Measurements from ENCODE around the gene HOXA9. TPM values are rescaled to one million over a fixed set of nuclear protein-coding genes. Genes with fewer than 3 reads are reported as not detected.

Gene HOXA9
- total RNA-seq, 1 donor from 2014 or later = 0.80 TPM

DNA sequence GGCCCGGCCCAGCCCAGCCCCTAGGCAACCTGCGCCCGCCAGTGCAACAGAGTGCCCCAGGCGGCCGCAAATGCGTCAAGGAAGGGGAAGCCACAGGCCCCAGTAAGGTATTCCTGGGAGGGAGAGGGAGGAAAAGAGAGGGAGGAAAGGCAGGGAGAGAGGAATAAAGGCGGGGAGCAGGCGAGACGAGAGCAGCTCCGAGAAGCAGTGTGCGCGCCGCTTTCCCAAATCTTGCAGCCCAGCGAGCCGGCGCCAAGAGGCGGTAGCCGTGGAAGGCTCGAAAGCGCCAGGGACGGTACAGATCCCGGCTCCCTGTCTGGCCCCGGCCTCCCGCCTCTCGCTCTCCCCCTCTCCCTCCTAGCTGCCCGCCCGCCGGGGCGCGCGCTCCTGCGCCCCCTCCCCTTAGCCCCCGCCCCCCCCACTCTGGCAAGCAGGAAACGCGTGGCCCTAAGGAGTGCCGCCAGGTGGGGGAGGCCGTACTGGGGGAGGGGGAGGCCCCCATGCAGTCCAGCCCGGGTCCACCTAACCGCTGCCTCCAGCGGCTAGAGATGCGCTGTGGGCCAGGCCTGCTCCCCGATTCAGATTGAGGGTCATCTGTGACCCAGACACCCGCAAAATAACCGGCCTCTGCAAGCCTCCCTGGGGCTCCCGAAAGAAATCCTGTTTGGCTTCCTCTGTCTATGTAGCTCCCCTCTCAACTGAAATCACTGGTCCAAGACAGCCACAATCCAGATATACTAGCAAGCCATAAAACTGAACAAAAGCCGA is 4.5 kb upstream of the HOXA9 start:
- Mint-ChIP-seq H3K36me3 (ENCODE audit: low read depth, unreplicated experiment) (peaks cover 4% of the 10 kb centered on the region), H3K27me3 (ENCODE audit: unreplicated experiment) (peaks cover 30% of the 10 kb centered on the region), H3K4me3 (ENCODE audit: unreplicated experiment) (peak overlapping the region; percentile 51), H3K4me1 (ENCODE audit: unreplicated experiment) (peaks cover 43% of the 10 kb centered on the region), H3K27ac (ENCODE audit: unreplicated experiment) (no peak overlapping the region), H3K9me3 (ENCODE audit: unreplicated experiment) (no peaks in the 10 kb centered on the region)
- TF ChIP-seq, protein P1, sequence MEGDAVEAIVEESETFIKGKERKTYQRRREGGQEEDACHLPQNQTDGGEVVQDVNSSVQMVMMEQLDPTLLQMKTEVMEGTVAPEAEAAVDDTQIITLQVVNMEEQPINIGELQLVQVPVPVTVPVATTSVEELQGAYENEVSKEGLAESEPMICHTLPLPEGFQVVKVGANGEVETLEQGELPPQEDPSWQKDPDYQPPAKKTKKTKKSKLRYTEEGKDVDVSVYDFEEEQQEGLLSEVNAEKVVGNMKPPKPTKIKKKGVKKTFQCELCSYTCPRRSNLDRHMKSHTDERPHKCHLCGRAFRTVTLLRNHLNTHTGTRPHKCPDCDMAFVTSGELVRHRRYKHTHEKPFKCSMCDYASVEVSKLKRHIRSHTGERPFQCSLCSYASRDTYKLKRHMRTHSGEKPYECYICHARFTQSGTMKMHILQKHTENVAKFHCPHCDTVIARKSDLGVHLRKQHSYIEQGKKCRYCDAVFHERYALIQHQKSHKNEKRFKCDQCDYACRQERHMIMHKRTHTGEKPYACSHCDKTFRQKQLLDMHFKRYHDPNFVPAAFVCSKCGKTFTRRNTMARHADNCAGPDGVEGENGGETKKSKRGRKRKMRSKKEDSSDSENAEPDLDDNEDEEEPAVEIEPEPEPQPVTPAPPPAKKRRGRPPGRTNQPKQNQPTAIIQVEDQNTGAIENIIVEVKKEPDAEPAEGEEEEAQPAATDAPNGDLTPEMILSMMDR (IDR thresholded peaks at IDR 0.05; ENCODE audit: unreplicated experiment) = no peak
- no peak for DNase-seq (ENCODE audit: low spot score)

DNA sequence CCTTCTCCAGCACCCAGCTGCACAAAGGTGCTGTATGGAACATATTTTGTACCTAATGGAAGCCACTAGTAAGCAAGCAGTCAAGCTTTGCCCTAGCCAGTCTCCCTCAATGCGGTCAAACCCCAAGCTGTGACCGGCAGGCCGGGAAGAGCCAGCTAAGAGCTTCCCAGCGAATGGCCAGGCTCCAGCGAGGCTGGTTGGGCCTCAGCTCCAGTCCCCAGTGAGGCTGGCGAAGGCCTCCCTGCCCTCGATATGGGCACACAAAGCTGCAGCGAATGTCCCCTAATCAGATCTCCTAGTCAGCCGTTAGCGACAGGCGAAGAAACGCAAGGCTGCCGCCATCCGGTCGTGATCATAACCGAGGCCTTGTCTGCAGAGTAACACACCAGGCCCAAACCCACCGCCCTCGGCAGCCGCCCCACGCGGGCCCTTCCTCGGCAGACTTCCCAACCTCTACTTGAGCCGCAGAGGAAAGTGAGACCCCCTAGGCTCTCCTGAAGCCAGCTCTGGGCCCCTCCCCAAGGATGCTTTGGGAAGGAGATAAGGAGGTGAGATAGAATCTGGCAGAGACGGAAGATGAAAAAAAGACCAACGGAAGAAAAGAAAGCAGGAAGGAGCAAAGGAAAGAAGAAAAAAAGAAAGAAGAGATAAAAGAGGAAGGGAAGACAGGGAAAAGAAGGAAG is 3.1 kb upstream of the HOXA9 start:
- DNase-seq (ENCODE audit: low spot score) = no peak
- Mint-ChIP-seq H3K9me3 (ENCODE audit: unreplicated experiment) (no peaks in the 10 kb centered on the region), H3K36me3 (ENCODE audit: low read depth, unreplicated experiment) (peaks cover 4% of the 10 kb centered on the region), H3K4me1 (ENCODE audit: unreplicated experiment) (peaks cover 50% of the 10 kb centered on the region), H3K27ac (ENCODE audit: unreplicated experiment) (no peak overlapping the region), H3K27me3 (ENCODE audit: unreplicated experiment) (peaks cover 41% of the 10 kb centered on the region), H3K4me3 (ENCODE audit: unreplicated experiment) (peak overlapping the region; percentile 62)
- TF ChIP-seq, protein P1 (IDR thresholded peaks at IDR 0.05; ENCODE audit: unreplicated experiment) = no peak

DNA sequence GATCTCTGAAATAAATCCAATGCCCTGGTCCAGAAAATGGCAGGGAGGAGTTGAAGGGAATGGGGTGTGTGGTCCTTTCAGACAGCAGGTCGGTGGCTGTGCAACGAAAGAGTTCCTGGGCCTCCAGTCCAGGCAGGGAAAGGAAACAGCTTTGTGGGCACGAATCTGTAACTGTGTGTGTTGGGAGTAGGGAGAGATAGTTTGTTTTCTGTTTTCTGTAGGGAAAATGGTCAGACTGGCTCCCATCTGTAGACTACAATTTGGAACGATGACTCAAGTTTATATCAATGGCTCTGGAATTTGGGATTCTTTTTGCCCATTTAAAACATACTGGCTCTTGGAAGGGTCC is 2.6 kb upstream of the HOXA9 start:
- Mint-ChIP-seq H3K27me3 (ENCODE audit: unreplicated experiment) (peaks cover 41% of the 10 kb centered on the region), H3K4me3 (ENCODE audit: unreplicated experiment) (no peak overlapping the region), H3K27ac (ENCODE audit: unreplicated experiment) (peak overlapping the region; percentile 45), H3K4me1 (ENCODE audit: unreplicated experiment) (peaks cover 50% of the 10 kb centered on the region), H3K9me3 (ENCODE audit: unreplicated experiment) (no peaks in the 10 kb centered on the region), H3K36me3 (ENCODE audit: low read depth, unreplicated experiment) (peaks cover 4% of the 10 kb centered on the region)
- no peak for DNase-seq (ENCODE audit: low spot score)
- TF ChIP-seq, protein P1 (IDR thresholded peaks at IDR 0.05; ENCODE audit: unreplicated experiment) = no peak

DNA sequence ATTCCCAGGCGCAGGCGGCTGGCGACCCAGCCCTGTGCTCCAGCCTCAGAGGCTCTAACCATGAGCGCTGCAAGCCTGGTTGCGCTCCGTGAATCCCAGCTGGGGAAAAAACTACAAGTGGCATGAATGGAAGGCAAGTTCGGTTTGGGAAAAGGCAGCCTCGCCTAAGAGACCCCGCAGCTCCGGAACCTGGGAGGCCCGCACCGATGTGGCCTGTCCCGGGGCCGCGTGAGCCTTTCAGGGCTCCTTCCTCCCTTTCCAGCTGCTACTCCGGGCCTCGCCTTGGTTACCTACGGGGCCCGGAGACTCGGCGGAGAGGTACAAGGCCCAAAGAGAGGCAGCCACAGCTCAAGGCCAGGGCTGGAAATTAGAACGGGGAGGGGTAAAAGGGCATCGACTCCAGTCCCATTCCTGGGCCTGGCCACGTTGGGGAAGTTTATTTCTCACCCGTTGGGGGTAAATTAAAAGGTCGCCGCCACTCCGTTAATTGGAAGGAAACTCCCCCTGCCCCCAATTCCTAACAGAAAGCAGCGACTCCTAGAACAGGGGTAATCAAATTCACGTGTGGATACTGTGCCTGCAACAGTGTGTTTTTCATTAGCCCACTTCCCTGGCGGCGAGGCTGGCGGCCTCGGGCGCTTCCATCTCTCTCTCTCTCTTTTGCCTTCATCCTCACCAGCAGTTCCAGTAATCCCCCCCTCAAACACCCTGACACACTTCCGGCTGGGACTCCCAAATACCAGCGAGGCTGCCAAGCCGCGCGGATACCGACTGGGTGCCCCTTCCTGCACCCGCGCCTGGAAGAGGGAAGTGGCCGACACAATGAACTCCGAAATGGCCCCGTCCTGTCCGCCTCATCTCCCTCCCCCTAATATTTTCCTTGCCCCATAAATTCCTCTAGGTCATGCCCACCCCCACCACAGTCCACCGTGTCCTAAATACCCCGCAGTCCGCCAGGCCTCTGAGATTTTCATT is 1.5 kb upstream of the HOXA9 start:
- Mint-ChIP-seq H3K27me3 (ENCODE audit: unreplicated experiment) (peaks cover 35% of the 10 kb centered on the region), H3K36me3 (ENCODE audit: low read depth, unreplicated experiment) (peaks cover 4% of the 10 kb centered on the region), H3K9me3 (ENCODE audit: unreplicated experiment) (no peaks in the 10 kb centered on the region), H3K4me1 (ENCODE audit: unreplicated experiment) (peaks cover 44% of the 10 kb centered on the region), H3K4me3 (ENCODE audit: unreplicated experiment) (peak overlapping the region; percentile 6), H3K27ac (ENCODE audit: unreplicated experiment) (no peak overlapping the region)
- TF ChIP-seq, protein P1 (IDR thresholded peaks at IDR 0.05; ENCODE audit: unreplicated experiment) = no peak
- DNase-seq (ENCODE audit: low spot score) = no peak
